ENCODE results near the gene PPM1F. TPM values are rescaled to one million over a fixed set of nuclear protein-coding genes. Genes with fewer than 3 reads are reported as not detected.

Gene PPM1F
- total and polyA plus RNA-seq, 4 donors: 1.8 to 15.5 (median 8.9) TPM

DNA sequence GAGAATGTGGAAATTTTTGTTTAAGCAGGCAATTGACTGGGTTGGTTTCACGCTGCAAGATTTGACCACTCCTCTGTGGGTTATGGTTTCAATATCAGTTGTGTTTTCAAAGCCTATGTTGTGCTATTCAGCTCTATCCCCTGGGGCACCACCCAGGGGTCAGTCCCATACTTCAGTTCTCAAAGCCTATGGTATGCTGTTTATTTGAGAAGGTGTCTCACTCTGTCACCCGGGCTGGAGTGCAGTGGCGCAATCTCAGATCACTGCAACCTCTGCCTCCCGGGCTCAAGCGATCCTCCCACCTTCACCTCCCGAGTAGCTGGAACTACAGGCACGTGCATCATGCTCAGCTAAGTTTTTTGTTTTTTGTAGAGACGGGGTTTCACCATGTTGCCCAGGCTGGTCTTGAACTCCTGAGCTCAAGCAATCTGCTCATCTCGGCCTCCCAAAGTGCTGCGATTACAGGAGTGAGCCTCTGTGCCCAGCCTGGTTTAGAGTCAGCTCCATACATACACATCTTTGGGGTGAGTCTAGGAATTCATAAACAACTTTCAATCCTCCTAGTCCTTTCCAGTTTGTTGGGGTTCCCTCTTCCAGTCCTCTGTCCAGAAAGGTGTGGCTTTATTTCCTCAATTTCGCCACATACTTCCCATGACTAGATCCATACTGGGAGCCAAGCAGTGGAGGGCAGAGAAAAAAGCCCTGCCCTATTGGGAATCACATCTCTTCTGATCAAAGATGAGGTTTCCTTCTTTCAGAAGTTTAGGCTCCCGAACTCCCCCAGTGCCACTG, 50.2 kb downstream of the PPM1F start:
- H3K36me3 ChIP-seq (ENCODE audit: control insufficient read depth in 4 of 4, insufficient read depth in 3 of 4, low read depth in 1 of 4, low read length in 3 of 4): no peaks in the 10 kb centered on the region
- no peak overlapping the region for H3K4me3 ChIP-seq (ENCODE audit: low read depth in 1 of 3, low read length in 3 of 3)
- DNase-seq (ENCODE audit: low spot score): no peak
- no peaks in the 10 kb centered on the region for H3K9me3 ChIP-seq (ENCODE audit: control insufficient read depth in 4 of 4, low read length in 3 of 4)
- no peaks in the 10 kb centered on the region for H3K27me3 ChIP-seq (ENCODE audit: control insufficient read depth in 4 of 4, insufficient read depth in 4 of 4, low read length in 3 of 4)
- H3K4me1 ChIP-seq (ENCODE audit: control insufficient read depth in 4 of 4, insufficient read depth in 4 of 4, low read length in 3 of 4): no peaks in the 10 kb centered on the region
- no peak overlapping the region for H3K27ac ChIP-seq (ENCODE audit: low read depth in 1 of 2, low read length in 2 of 2)
- H3K9ac ChIP-seq (ENCODE audit: low read depth in 1 of 2, low read length in 2 of 2): no peak overlapping the region
- WGBS: 73% methylated on average over 12 of the region's 12 CpGs
- TF ChIP-seq, protein P1, sequence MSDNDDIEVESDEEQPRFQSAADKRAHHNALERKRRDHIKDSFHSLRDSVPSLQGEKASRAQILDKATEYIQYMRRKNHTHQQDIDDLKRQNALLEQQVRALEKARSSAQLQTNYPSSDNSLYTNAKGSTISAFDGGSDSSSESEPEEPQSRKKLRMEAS (IDR thresholded peaks at IDR 0.05): no peak
- no peak for TF ChIP-seq RAD21 (IDR thresholded peaks at IDR 0.05)
- TF ChIP-seq GABPA (IDR thresholded peaks at IDR 0.05 in 1 of 2, conservative IDR thresholded peaks at IDR 0.05 in 1 of 2): no peak
- TF ChIP-seq HNF4A (conservative IDR thresholded peaks at IDR 0.05): no peak
- TF ChIP-seq EGR1 (IDR thresholded peaks at IDR 0.05; ENCODE audit: low read depth in 2 of 2): no peak
- TF ChIP-seq JUND (IDR thresholded peaks at IDR 0.05): no peak
- TF ChIP-seq SP1 (IDR thresholded peaks at IDR 0.05): no peak
- no peak for TF ChIP-seq YY1 (IDR thresholded peaks at IDR 0.05)
- TF ChIP-seq, protein P2, sequence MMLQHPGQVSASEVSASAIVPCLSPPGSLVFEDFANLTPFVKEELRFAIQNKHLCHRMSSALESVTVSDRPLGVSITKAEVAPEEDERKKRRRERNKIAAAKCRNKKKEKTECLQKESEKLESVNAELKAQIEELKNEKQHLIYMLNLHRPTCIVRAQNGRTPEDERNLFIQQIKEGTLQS (IDR thresholded peaks at IDR 0.05): no peak
- no peak for TF ChIP-seq HNF4G (IDR thresholded peaks at IDR 0.05)
- TF ChIP-seq, protein P3, sequence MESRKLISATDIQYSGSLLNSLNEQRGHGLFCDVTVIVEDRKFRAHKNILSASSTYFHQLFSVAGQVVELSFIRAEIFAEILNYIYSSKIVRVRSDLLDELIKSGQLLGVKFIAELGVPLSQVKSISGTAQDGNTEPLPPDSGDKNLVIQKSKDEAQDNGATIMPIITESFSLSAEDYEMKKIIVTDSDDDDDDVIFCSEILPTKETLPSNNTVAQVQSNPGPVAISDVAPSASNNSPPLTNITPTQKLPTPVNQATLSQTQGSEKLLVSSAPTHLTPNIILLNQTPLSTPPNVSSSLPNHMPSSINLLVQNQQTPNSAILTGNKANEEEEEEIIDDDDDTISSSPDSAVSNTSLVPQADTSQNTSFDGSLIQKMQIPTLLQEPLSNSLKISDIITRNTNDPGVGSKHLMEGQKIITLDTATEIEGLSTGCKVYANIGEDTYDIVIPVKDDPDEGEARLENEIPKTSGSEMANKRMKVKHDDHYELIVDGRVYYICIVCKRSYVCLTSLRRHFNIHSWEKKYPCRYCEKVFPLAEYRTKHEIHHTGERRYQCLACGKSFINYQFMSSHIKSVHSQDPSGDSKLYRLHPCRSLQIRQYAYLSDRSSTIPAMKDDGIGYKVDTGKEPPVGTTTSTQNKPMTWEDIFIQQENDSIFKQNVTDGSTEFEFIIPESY (IDR thresholded peaks at IDR 0.05): no peak
- TF ChIP-seq NR2F2 (IDR thresholded peaks at IDR 0.05): no peak

DNA sequence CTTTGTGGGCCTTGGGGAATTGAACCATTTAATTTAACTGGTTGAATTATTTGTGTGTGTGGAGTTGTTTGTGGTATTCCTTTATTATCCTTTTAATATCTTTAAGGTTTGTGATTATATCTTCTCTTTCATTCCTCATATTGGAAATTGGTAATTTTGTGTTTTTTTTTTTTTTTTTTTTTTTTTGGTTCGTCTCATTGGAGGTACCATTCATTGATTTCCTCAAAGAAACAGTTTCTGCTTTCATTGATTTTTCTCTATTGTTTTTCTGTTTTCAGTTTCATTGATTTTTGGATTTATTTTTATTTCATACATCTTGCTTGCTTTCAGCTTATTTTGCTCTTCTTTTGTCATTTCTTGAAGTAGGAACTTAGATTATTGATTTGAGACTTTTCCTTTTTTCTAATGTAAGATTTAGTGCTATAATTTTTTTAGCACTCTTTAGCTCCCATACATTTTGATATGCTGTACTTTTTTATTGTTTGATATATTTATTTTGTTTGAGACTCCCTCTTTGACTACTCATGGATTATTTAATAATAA, 54.2 kb downstream of the PPM1F start:
- Histone ChIP-seq H3K27me3 (ENCODE audit: control insufficient read depth in 4 of 4, insufficient read depth in 4 of 4, low read length in 3 of 4) (no peaks in the 10 kb centered on the region), H3K9me3 (ENCODE audit: control insufficient read depth in 4 of 4, low read length in 3 of 4) (no peaks in the 10 kb centered on the region), H3K36me3 (ENCODE audit: control insufficient read depth in 4 of 4, insufficient read depth in 3 of 4, low read depth in 1 of 4, low read length in 3 of 4) (no peaks in the 10 kb centered on the region), H3K4me3 (ENCODE audit: low read depth in 1 of 3, low read length in 3 of 3) (no peak overlapping the region), H3K4me1 (ENCODE audit: control insufficient read depth in 4 of 4, insufficient read depth in 4 of 4, low read length in 3 of 4) (no peaks in the 10 kb centered on the region), H3K27ac (ENCODE audit: low read depth in 1 of 2, low read length in 2 of 2) (no peak overlapping the region), H3K9ac (ENCODE audit: low read depth in 1 of 2, low read length in 2 of 2) (no peak overlapping the region)
- WGBS: 81% methylated on average over 1 of the region's 1 CpG
- no peak for DNase-seq (ENCODE audit: low spot score)
- TF ChIP-seq, protein P4, sequence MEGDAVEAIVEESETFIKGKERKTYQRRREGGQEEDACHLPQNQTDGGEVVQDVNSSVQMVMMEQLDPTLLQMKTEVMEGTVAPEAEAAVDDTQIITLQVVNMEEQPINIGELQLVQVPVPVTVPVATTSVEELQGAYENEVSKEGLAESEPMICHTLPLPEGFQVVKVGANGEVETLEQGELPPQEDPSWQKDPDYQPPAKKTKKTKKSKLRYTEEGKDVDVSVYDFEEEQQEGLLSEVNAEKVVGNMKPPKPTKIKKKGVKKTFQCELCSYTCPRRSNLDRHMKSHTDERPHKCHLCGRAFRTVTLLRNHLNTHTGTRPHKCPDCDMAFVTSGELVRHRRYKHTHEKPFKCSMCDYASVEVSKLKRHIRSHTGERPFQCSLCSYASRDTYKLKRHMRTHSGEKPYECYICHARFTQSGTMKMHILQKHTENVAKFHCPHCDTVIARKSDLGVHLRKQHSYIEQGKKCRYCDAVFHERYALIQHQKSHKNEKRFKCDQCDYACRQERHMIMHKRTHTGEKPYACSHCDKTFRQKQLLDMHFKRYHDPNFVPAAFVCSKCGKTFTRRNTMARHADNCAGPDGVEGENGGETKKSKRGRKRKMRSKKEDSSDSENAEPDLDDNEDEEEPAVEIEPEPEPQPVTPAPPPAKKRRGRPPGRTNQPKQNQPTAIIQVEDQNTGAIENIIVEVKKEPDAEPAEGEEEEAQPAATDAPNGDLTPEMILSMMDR (IDR thresholded peaks at IDR 0.05; ENCODE audit: low read depth, low read length, missing input control): no peak
- TF ChIP-seq HNF4G (IDR thresholded peaks at IDR 0.05): no peak
- TF ChIP-seq TAF1 (conservative IDR thresholded peaks at IDR 0.05): no peak
- TF ChIP-seq, protein P3 (IDR thresholded peaks at IDR 0.05): no peak
- no peak for TF ChIP-seq JUND (IDR thresholded peaks at IDR 0.05)
- no peak for TF ChIP-seq FOXA2 (IDR thresholded peaks at IDR 0.05)
- no peak for TF ChIP-seq EGR1 (IDR thresholded peaks at IDR 0.05; ENCODE audit: low read depth in 2 of 2)
- no peak for TF ChIP-seq SP1 (IDR thresholded peaks at IDR 0.05)
- no peak for TF ChIP-seq RXRA (IDR thresholded peaks at IDR 0.05)
- TF ChIP-seq, protein P2 (IDR thresholded peaks at IDR 0.05): no peak
- TF ChIP-seq FOXA1 (IDR thresholded peaks at IDR 0.05): no peak
- TF ChIP-seq, protein P5, sequence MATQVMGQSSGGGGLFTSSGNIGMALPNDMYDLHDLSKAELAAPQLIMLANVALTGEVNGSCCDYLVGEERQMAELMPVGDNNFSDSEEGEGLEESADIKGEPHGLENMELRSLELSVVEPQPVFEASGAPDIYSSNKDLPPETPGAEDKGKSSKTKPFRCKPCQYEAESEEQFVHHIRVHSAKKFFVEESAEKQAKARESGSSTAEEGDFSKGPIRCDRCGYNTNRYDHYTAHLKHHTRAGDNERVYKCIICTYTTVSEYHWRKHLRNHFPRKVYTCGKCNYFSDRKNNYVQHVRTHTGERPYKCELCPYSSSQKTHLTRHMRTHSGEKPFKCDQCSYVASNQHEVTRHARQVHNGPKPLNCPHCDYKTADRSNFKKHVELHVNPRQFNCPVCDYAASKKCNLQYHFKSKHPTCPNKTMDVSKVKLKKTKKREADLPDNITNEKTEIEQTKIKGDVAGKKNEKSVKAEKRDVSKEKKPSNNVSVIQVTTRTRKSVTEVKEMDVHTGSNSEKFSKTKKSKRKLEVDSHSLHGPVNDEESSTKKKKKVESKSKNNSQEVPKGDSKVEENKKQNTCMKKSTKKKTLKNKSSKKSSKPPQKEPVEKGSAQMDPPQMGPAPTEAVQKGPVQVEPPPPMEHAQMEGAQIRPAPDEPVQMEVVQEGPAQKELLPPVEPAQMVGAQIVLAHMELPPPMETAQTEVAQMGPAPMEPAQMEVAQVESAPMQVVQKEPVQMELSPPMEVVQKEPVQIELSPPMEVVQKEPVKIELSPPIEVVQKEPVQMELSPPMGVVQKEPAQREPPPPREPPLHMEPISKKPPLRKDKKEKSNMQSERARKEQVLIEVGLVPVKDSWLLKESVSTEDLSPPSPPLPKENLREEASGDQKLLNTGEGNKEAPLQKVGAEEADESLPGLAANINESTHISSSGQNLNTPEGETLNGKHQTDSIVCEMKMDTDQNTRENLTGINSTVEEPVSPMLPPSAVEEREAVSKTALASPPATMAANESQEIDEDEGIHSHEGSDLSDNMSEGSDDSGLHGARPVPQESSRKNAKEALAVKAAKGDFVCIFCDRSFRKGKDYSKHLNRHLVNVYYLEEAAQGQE (IDR thresholded peaks at IDR 0.05): no peak
- TF ChIP-seq, protein P1 (IDR thresholded peaks at IDR 0.05): no peak
- TF ChIP-seq YY1 (IDR thresholded peaks at IDR 0.05): no peak
- TF ChIP-seq GABPA (IDR thresholded peaks at IDR 0.05 in 1 of 2, conservative IDR thresholded peaks at IDR 0.05 in 1 of 2): no peak
- no peak for TF ChIP-seq RAD21 (IDR thresholded peaks at IDR 0.05)
- no peak for TF ChIP-seq HNF4A (conservative IDR thresholded peaks at IDR 0.05)
- TF ChIP-seq NR2F2 (IDR thresholded peaks at IDR 0.05): no peak

Data from liver (tissue), 9 donors.